ENCODE data around the gene INPP5A. TPM values are rescaled to one million over a fixed set of nuclear protein-coding genes. Genes with fewer than 3 reads are reported as not detected.

INPP5A gene
- total RNA-seq, 1 donor from 2014 or later, result 20.9 TPM

Other genes starting within 250 kb of the INPP5A start
- 8.6 and 10.0 TPM in 2 replicates for gene STK32C, start 229.8 kb upstream of the INPP5A start, total RNA-seq
- 5.0 and 7.1 TPM in 2 replicates for gene LRRC27, start 205.6 kb upstream of the INPP5A start, total RNA-seq
- 9.4 and 13.5 TPM in 2 replicates for gene PWWP2B, start 140.6 kb upstream of the INPP5A start, total RNA-seq
- gene NKX6-2, start 248.4 kb downstream of the INPP5A start, total RNA-seq, result not detected in 2 replicates